Measurements from ENCODE around the gene SERGEF. TPM values are rescaled to one million over a fixed set of nuclear protein-coding genes. Genes with fewer than 3 reads are reported as not detected.

Gene SERGEF
- total and polyA plus RNA-seq, 2 of the 13 experiments (the other 11 are each of a cell fraction or from before 2014, with no cell fraction given): 54.5 to 114 TPM

GRCh38 chr11:17794981-17795380 lies 217.9 kb downstream of the SERGEF start:
- H3K27me3 ChIP-seq (ENCODE audit: control insufficient read depth in 1 of 2, insufficient read depth in 2 of 2, low read length in 2 of 2): no peaks in the 10 kb centered on the region
- FAIRE-seq (no peak), DNase-seq (ENCODE audit: low spot score) (no peak), ATAC-seq (no peak)
- H3K4me1 ChIP-seq (ENCODE audit: insufficient read depth, low read length): no peaks in the 10 kb centered on the region
- peaks cover 0 to 9% of the 10 kb centered on the region in 2 experiments; a peak in 3 of 5 replicates for H3K36me3 ChIP-seq (replicated peaks in 1 of 2; ENCODE audit: control insufficient read depth in 1 of 2, insufficient read depth in 2 of 2, low read length in 2 of 2)
- 100% methylated on average over 5 of the region's 5 CpGs for WGBS (ENCODE audit: low lambda C conversion rate)
- CTCF ChIA-PET (ENCODE audit: low intra/inter-chr PET ratio, low total read pairs): no interaction called here
- no peak overlapping the region for H3K4me2 ChIP-seq (ENCODE audit: low read depth, low read length)
- no TSS peak for BruUV-seq (replicated peaks)
- POLR2A ChIA-PET: no interaction called here
- no peak overlapping the region for H3K9ac ChIP-seq (ENCODE audit: insufficient read depth, low read depth, low read length)
- no peak overlapping the region for H3K4me3 ChIP-seq (replicated peaks in 1 of 3; ENCODE audit: insufficient read depth in 1 of 3, low read depth in 2 of 3, low read length in 3 of 3)
- H3K79me2 ChIP-seq (ENCODE audit: insufficient read depth, low read length): no peaks in the 10 kb centered on the region
- in situ Hi-C loops (cut with HindIII; ENCODE audit: extremely low pct_ligation_motif_present, low pct_unique_long_range_greater_than_20kb): no loop called here
- no peaks in the 10 kb centered on the region for H4K20me1 ChIP-seq (ENCODE audit: insufficient read depth, low read length)
- TF ChIP-seq NFE2 (CRISPR knock-in tag; IDR thresholded peaks at IDR 0.05): no peak
- TF ChIP-seq ZNF569 (CRISPR knock-in tag; IDR thresholded peaks at IDR 0.05; ENCODE audit: borderline replicate concordance): no peak
- no peak for TF ChIP-seq GATA4 (IDR thresholded peaks at IDR 0.05; ENCODE audit: borderline replicate concordance, low read depth)
- no peak for TF ChIP-seq KDM6A (CRISPR knock-in tag; IDR thresholded peaks at IDR 0.05; ENCODE audit: low read depth)
- intact Hi-C loops (cut with micrococcal nuclease; ENCODE audit: unreplicated experiment): no loop called here
- no peaks in the 10 kb centered on the region for H3K9me3 ChIP-seq (ENCODE audit: low read length)
- no peak overlapping the region for H2AFZ ChIP-seq (ENCODE audit: low read length)
- no peak overlapping the region for H3K27ac ChIP-seq (ENCODE audit: extremely low read length, insufficient read depth, low read length)

- TF ChIP-seq CSRNP1 (CRISPR knock-in tag; IDR thresholded peaks at IDR 0.05): no peak
- no peak overlapping the region for H2AFZ ChIP-seq (ENCODE audit: low read length)
- no peaks in the 10 kb centered on the region for H3K4me1 ChIP-seq (ENCODE audit: insufficient read depth, low read length)
- no peak overlapping the region for H3K4me3 ChIP-seq (replicated peaks in 1 of 3; ENCODE audit: insufficient read depth in 1 of 3, low read depth in 2 of 3, low read length in 3 of 3)
- peaks cover 0 to 3% of the 10 kb centered on the region in 2 experiments; a peak in 2 of 5 replicates for H3K36me3 ChIP-seq (replicated peaks in 1 of 2; ENCODE audit: control insufficient read depth in 1 of 2, insufficient read depth in 2 of 2, low read length in 2 of 2)
- no peak overlapping the region for H3K4me2 ChIP-seq (ENCODE audit: low read depth, low read length)
- FAIRE-seq: no peak
- no TSS peak for BruUV-seq (replicated peaks)
- no peaks in the 10 kb centered on the region for H3K79me2 ChIP-seq (ENCODE audit: insufficient read depth, low read length)
- DNase-seq (ENCODE audit: low spot score): no peak
- WGBS (ENCODE audit: low lambda C conversion rate): 100% methylated on average over 1 of the region's 7 CpGs
- no peak for ATAC-seq
- no peak overlapping the region for H3K9ac ChIP-seq (ENCODE audit: insufficient read depth, low read depth, low read length)
- no peak overlapping the region for H3K27ac ChIP-seq (ENCODE audit: extremely low read length, insufficient read depth, low read length)
- H3K9me3 ChIP-seq (ENCODE audit: low read length): no peaks in the 10 kb centered on the region
- CTCF ChIA-PET (ENCODE audit: low intra/inter-chr PET ratio, low total read pairs): no interaction called here
- H3K27me3 ChIP-seq (ENCODE audit: control insufficient read depth in 1 of 2, insufficient read depth in 2 of 2, low read length in 2 of 2): no peaks in the 10 kb centered on the region
- H4K20me1 ChIP-seq (ENCODE audit: insufficient read depth, low read length): no peaks in the 10 kb centered on the region
- POLR2A ChIA-PET: no interaction called here
- intact Hi-C loops (cut with micrococcal nuclease; ENCODE audit: unreplicated experiment) (no loop called here), in situ Hi-C loops (cut with HindIII; ENCODE audit: extremely low pct_ligation_motif_present, low pct_unique_long_range_greater_than_20kb) (no loop called here)
Measured at GRCh38 chr11:17793642-17794170, 219.1 kb downstream of the SERGEF start.
